ENCODE data around the gene TVP23A. TPM values are rescaled to one million over a fixed set of nuclear protein-coding genes. Genes with fewer than 3 reads are reported as not detected.
"Not testable (repeated sequence)": the region's sequence is repeated elsewhere in the genome, so short reads cannot be mapped to it uniquely, and the experiment has no call there.

Gene TVP23A
- total RNA-seq, 1 donor from 2014 or later, result 2.6 TPM

- peaks cover 0 to 5% (median 3%) of the 10 kb centered on the region in 3 donors for H3K27me3 ChIP-seq (ENCODE audit: control insufficient read depth in 3 of 3, insufficient read depth in 3 of 3, low read length in 3 of 3)
- H3K9ac ChIP-seq (ENCODE audit: low read depth in 1 of 3, low read length in 3 of 3), result no peak overlapping the region
- no peak overlapping the region for H3K4me3 ChIP-seq (ENCODE audit: low read length in 3 of 3)
- no peaks in the 10 kb centered on the region for H3K36me3 ChIP-seq (ENCODE audit: control insufficient read depth in 3 of 3, insufficient read depth in 3 of 3, low read length in 3 of 3)
- no peaks in the 10 kb centered on the region for H3K4me1 ChIP-seq (ENCODE audit: control insufficient read depth in 3 of 3, insufficient read depth in 3 of 3, low read length in 3 of 3)
- H3K27ac ChIP-seq (ENCODE audit: low read depth, low read length), result no peak overlapping the region
- H3K9me3 ChIP-seq (ENCODE audit: control insufficient read depth in 3 of 3, low read length in 3 of 3), result no peaks in the 10 kb centered on the region
These were observed 20.2 kb upstream of the TVP23A start for GRCh38 chr16:10838621-10839278.

GRCh38 chr16:10836174-10836853, 17.7 kb upstream of the TVP23A start:
- Histone ChIP-seq H3K9me3 (ENCODE audit: control insufficient read depth in 3 of 3, low read length in 3 of 3) (no peaks in the 10 kb centered on the region), H3K27me3 (ENCODE audit: control insufficient read depth in 3 of 3, insufficient read depth in 3 of 3, low read length in 3 of 3) (peaks cover 0 to 5% (median 0%) of the 10 kb centered on the region in 3 donors), H3K27ac (ENCODE audit: low read depth, low read length) (no peak overlapping the region), H3K9ac (ENCODE audit: low read depth in 1 of 3, low read length in 3 of 3) (no peak overlapping the region), H3K4me3 (ENCODE audit: low read length in 3 of 3) (no peak overlapping the region), H3K4me1 (ENCODE audit: control insufficient read depth in 3 of 3, insufficient read depth in 3 of 3, low read length in 3 of 3) (no peaks in the 10 kb centered on the region), H3K36me3 (ENCODE audit: control insufficient read depth in 3 of 3, insufficient read depth in 3 of 3, low read length in 3 of 3) (no peaks in the 10 kb centered on the region)

GRCh38 chr16:10835281-10835931, 16.8 kb upstream of the TVP23A start:
- no peaks in the 10 kb centered on the region for H3K9me3 ChIP-seq (ENCODE audit: control insufficient read depth in 3 of 3, low read length in 3 of 3)
- H3K9ac ChIP-seq (ENCODE audit: low read depth in 1 of 3, low read length in 3 of 3), result no peak overlapping the region
- H3K4me1 ChIP-seq (ENCODE audit: control insufficient read depth in 3 of 3, insufficient read depth in 3 of 3, low read length in 3 of 3), result no peaks in the 10 kb centered on the region
- H3K27ac ChIP-seq (ENCODE audit: low read depth, low read length), result no peak overlapping the region
- H3K27me3 ChIP-seq (ENCODE audit: control insufficient read depth in 3 of 3, insufficient read depth in 3 of 3, low read length in 3 of 3), result peaks cover 0 to under 1% (median 0%) of the 10 kb centered on the region in 3 donors
- no peak overlapping the region for H3K4me3 ChIP-seq (ENCODE audit: low read length in 3 of 3)
- H3K36me3 ChIP-seq (ENCODE audit: control insufficient read depth in 3 of 3, insufficient read depth in 3 of 3, low read length in 3 of 3), result no peaks in the 10 kb centered on the region

DNA sequence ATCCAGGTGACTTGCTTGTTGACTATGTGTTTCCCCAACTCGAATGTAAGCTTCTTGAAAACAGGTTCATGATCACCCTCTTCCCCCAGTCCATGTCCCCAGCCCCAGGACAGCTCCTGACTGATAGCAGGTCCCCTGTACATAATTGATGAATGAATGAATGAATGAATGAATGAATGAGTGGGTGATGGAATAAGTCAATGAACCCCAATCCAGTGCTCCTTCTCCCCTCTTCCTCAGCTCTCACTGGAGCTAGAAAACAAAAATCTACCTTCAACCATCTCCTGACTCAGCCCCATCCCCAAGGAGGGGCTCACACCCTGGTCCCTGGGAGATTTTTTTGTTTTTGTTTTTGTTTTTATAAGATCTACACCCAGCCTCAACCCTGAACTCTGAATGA, 16.2 kb upstream of the TVP23A start:
- H3K9ac ChIP-seq (ENCODE audit: low read depth in 1 of 3, low read length in 3 of 3), result no peak overlapping the region
- no peak overlapping the region for H3K4me3 ChIP-seq (ENCODE audit: low read length in 3 of 3)
- H3K36me3 ChIP-seq (ENCODE audit: control insufficient read depth in 3 of 3, insufficient read depth in 3 of 3, low read length in 3 of 3), result no peaks in the 10 kb centered on the region
- H3K27me3 ChIP-seq (ENCODE audit: control insufficient read depth in 3 of 3, insufficient read depth in 3 of 3, low read length in 3 of 3), result no peaks in the 10 kb centered on the region
- no peaks in the 10 kb centered on the region for H3K4me1 ChIP-seq (ENCODE audit: control insufficient read depth in 3 of 3, insufficient read depth in 3 of 3, low read length in 3 of 3)
- H3K27ac ChIP-seq (ENCODE audit: low read depth, low read length), result no peak overlapping the region
- no peaks in the 10 kb centered on the region for H3K9me3 ChIP-seq (ENCODE audit: control insufficient read depth in 3 of 3, low read length in 3 of 3)

GRCh38 chr16:10834130-10834529, 15.5 kb upstream of the TVP23A start:
- H3K4me1 ChIP-seq (ENCODE audit: control insufficient read depth in 3 of 3, insufficient read depth in 3 of 3, low read length in 3 of 3), result peaks cover 3 to 4% (median 3%) of the 10 kb centered on the region in 3 donors
- no peak overlapping the region for H3K4me3 ChIP-seq (ENCODE audit: low read length in 3 of 3)
- no peaks in the 10 kb centered on the region for H3K36me3 ChIP-seq (ENCODE audit: control insufficient read depth in 3 of 3, insufficient read depth in 3 of 3, low read length in 3 of 3)
- H3K9me3 ChIP-seq (ENCODE audit: control insufficient read depth in 3 of 3, low read length in 3 of 3), result no peaks in the 10 kb centered on the region
- no peaks in the 10 kb centered on the region for H3K27me3 ChIP-seq (ENCODE audit: control insufficient read depth in 3 of 3, insufficient read depth in 3 of 3, low read length in 3 of 3)
- H3K9ac ChIP-seq (ENCODE audit: low read depth in 1 of 3, low read length in 3 of 3), result no peak overlapping the region
- H3K27ac ChIP-seq (ENCODE audit: low read depth, low read length), result no peak overlapping the region

DNA sequence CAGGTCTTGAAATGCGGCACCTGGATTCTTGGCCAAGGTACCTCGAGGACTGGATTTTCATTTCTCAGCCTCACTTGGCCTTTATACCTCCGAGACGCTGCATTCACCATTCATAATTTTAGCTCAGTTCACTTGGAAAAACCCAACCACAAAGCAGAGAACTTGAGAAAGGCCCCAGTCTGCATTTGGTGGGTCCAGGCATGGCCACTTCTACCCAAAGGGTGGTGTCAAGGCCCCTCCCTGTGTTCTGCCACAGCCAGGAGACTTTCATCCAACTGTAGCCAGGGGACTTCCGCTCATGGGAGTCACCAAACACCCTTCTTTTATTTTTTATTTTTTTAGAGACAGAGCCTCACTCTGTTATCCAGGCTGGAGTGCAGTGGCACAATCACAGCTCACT, 14.7 kb upstream of the TVP23A start:
- no peaks in the 10 kb centered on the region for H3K9me3 ChIP-seq (ENCODE audit: control insufficient read depth in 3 of 3, low read length in 3 of 3)
- H3K9ac ChIP-seq (ENCODE audit: low read depth in 1 of 3, low read length in 3 of 3), result no peak overlapping the region
- no peak overlapping the region for H3K27ac ChIP-seq (ENCODE audit: low read depth, low read length)
- no peaks in the 10 kb centered on the region for H3K36me3 ChIP-seq (ENCODE audit: control insufficient read depth in 3 of 3, insufficient read depth in 3 of 3, low read length in 3 of 3)
- H3K4me1 ChIP-seq (ENCODE audit: control insufficient read depth in 3 of 3, insufficient read depth in 3 of 3, low read length in 3 of 3), result peaks cover 11 to 12% (median 12%) of the 10 kb centered on the region in 3 donors
- H3K27me3 ChIP-seq (ENCODE audit: control insufficient read depth in 3 of 3, insufficient read depth in 3 of 3, low read length in 3 of 3), result no peaks in the 10 kb centered on the region
- H3K4me3 ChIP-seq (ENCODE audit: low read length in 3 of 3), result no peak overlapping the region

DNA sequence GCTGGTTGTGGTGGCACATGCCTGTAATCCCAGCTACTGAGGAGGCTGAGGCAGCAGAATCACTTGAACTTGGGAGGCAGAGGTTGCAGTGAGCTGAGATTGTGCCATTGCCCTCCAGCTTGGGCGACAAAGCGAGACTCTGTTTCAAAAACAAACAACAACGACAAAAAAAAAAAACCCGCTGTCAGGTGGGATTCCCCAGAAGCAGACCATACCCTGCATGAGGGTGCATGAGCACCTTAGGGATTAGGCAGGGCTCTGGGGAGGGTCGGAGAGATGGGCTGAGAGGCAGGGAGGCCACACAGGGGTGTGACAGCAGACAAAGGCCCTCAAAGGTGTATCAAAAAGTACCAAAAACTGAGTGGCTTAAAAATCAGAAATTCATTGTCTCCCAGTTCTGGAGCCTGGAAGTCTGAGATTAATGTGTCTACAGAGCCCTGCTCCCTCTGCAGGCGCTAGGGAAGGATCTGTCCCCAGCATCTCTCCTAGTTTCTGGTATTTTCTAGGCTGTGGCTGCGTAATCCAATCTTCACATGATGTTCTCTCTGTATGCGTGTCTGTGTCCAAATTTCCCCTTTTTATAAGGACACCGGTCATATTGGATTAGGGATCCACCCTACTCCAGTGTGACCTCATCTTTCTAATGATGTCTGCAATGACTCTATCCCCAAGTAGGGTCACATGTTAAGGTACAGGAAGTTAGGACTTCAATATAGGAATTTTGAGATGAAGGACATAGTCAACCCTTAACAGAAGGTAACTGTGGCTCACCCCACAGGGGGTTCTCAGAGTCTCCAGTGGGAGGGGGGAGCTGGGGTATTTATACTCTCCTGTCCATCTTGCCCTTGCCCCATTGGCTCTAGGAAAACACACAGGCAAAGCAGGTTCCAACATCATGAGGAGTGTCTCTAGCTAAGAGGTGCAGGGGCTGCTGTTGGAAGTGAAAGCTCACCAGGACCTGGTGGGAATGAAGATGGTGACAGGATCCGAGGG, 13.6 kb upstream of the TVP23A start:
- Histone ChIP-seq H3K4me3 (ENCODE audit: low read length in 3 of 3) (no peak overlapping the region), H3K27ac (ENCODE audit: low read depth, low read length) (no peak overlapping the region), H3K9ac (ENCODE audit: low read depth in 1 of 3, low read length in 3 of 3) (no peak overlapping the region), H3K4me1 (ENCODE audit: control insufficient read depth in 3 of 3, insufficient read depth in 3 of 3, low read length in 3 of 3) (peaks cover 21% of the 10 kb centered on the region in 3 donors), H3K36me3 (ENCODE audit: control insufficient read depth in 3 of 3, insufficient read depth in 3 of 3, low read length in 3 of 3) (no peaks in the 10 kb centered on the region), H3K9me3 (ENCODE audit: control insufficient read depth in 3 of 3, low read length in 3 of 3) (no peaks in the 10 kb centered on the region), H3K27me3 (ENCODE audit: control insufficient read depth in 3 of 3, insufficient read depth in 3 of 3, low read length in 3 of 3) (no peaks in the 10 kb centered on the region)

DNA sequence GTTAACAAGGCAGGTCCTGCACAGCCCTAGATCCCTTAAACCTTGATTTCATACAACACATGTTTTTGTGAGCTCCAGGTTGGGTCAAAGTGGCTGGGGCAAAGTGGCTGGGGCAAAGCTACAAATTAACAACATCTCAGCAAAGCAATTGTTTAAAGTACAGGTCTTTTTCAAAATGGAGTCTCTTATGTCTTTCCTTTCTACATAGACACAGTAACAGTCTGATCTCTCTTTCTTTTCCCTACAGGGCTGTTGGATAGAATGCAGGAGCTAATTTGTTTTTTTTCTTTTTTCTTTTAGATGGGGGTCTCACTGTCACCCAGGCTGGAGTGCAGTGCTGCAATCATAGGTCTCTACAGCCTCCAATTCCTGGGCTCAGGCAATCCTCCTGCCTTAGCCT, 11.6 kb upstream of the TVP23A start:
- H3K9ac ChIP-seq (ENCODE audit: low read depth in 1 of 3, low read length in 3 of 3); H3K4me3 ChIP-seq (ENCODE audit: low read length in 3 of 3); H3K36me3 ChIP-seq (ENCODE audit: control insufficient read depth in 3 of 3, insufficient read depth in 3 of 3, low read length in 3 of 3); H3K27me3 ChIP-seq (ENCODE audit: control insufficient read depth in 3 of 3, insufficient read depth in 3 of 3, low read length in 3 of 3); H3K9me3 ChIP-seq (ENCODE audit: control insufficient read depth in 3 of 3, low read length in 3 of 3): not testable (repeated sequence)
- peaks cover 21 to 27% (median 21%) of the 10 kb centered on the region in 3 donors for H3K4me1 ChIP-seq (ENCODE audit: control insufficient read depth in 3 of 3, insufficient read depth in 3 of 3, low read length in 3 of 3)
- H3K27ac ChIP-seq (ENCODE audit: low read depth, low read length), result peak overlapping the region; percentile 96

DNA sequence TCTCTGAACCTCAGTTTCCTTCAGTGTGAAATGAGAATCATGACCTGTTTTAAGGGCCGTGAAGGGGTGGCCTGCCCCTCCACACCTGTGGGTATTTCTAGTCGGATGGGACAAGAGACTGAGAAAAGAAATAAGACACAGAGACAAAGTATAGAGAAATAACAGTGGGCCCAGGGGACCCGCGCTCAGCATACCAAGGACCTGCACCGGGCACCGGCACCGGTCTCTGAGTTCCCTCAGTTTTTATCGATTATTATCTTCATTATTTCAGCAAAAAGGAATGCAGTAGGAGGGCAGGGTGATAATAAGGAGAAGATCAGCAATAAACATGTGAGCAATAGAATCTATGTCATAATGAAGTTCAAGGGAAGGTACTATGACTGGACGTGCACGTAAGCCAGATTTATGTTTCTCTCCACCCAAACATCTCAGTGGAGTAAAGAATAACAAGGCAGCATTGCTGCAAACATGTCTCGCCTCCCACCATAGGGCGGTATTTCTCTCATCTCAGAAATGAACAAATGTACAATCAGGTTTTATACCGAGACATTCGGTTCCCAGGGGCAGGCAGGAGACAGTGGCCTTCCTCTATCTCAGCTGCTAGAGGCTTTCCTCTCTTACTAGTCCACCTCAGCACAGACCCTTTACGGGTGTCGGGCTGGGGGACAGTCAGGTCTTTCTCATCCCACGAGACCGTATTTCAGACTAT, 10.9 kb upstream of the TVP23A start:
- H3K27me3 ChIP-seq (ENCODE audit: control insufficient read depth in 3 of 3, insufficient read depth in 3 of 3, low read length in 3 of 3); H3K9me3 ChIP-seq (ENCODE audit: control insufficient read depth in 3 of 3, low read length in 3 of 3); H3K4me3 ChIP-seq (ENCODE audit: low read length in 3 of 3); H3K36me3 ChIP-seq (ENCODE audit: control insufficient read depth in 3 of 3, insufficient read depth in 3 of 3, low read length in 3 of 3): not testable (repeated sequence)
- Histone ChIP-seq H3K4me1 (ENCODE audit: control insufficient read depth in 3 of 3, insufficient read depth in 3 of 3, low read length in 3 of 3) (peaks cover 21 to 27% (median 21%) of the 10 kb centered on the region in 3 donors), H3K9ac (ENCODE audit: low read depth in 1 of 3, low read length in 3 of 3) (peak overlapping the region; percentile 43 to 74 (median 67)), H3K27ac (ENCODE audit: low read depth, low read length) (peak overlapping the region; percentile 96)

Measured in skeletal muscle tissue (tissue), 4 donors.